GM19328 (cell line): ENCODE measurements around the gene ZNF782.
A peak's percentile ranks its signal among the peaks of the same experiment; 100 is the strongest.
"Not testable (repeated sequence)": the region's sequence is repeated elsewhere in the genome, so short reads cannot be mapped to it uniquely, and the experiment has no call there.

ENCODE experiments used
- ATAC-seq: cut with Tn5 transposase; IDR thresholded peaks from one replicate; pipeline ENCODE4 v1.9.1; 2021; ENCODE audit warnings: mild to moderate bottlenecking, moderate library complexity; ENCODE audit not compliant: unreplicated experiment

ZNF782 gene

GRCh38 chr9:96853781-96854650 lies at the start of gene ZNF782:
ZNF782 (minus strand) TSS chr9:96854514; CDS start chr9:96851961, 2,553 bp downstream.
- peak; percentile 82 for ATAC-seq

GRCh38 chr9:96900010-96900409 lies 45.7 kb upstream of the ZNF782 start:
- ATAC-seq = not testable (repeated sequence)

- no peak for ATAC-seq
Observed at GRCh38 chr9:96892131-96892530, 37.8 kb upstream of the ZNF782 start.

- ATAC-seq = no peak
Observed at GRCh38 chr9:96888591-96888990, 34.3 kb upstream of the ZNF782 start.

GRCh38 chr9:96885424-96885823 lies 31.1 kb upstream of the ZNF782 start:
- ATAC-seq = no peak

- ATAC-seq = no peak
Observed at GRCh38 chr9:96884443-96884842, 30.1 kb upstream of the ZNF782 start.

- ATAC-seq = no peak
Observed at GRCh38 chr9:96883922-96884321, 29.6 kb upstream of the ZNF782 start.

GRCh38 chr9:96877269-96877668 lies 23.0 kb upstream of the ZNF782 start:
- no peak for ATAC-seq

- ATAC-seq = peak; percentile 19
Observed at GRCh38 chr9:96875461-96876142, 21.3 kb upstream of the ZNF782 start.

GRCh38 chr9:96874947-96875460 lies 20.7 kb upstream of the ZNF782 start:
- ATAC-seq = peak; percentile 53

- ATAC-seq = no peak
Observed at GRCh38 chr9:96874201-96874785, 20.0 kb upstream of the ZNF782 start.

GRCh38 chr9:96871176-96871575 lies 16.9 kb upstream of the ZNF782 start:
- no peak for ATAC-seq

- ATAC-seq = no peak
Observed at GRCh38 chr9:96868709-96869108, 14.4 kb upstream of the ZNF782 start.

- ATAC-seq = no peak
Observed at GRCh38 chr9:96867079-96867804, 12.9 kb upstream of the ZNF782 start.

GRCh38 chr9:96865240-96865639 lies 10.9 kb upstream of the ZNF782 start:
- ATAC-seq = not testable (repeated sequence)

- ATAC-seq = no peak
Observed at GRCh38 chr9:96859461-96860198, 5.3 kb upstream of the ZNF782 start.

- ATAC-seq = no peak
Observed at GRCh38 chr9:96858670-96859069, 4.4 kb upstream of the ZNF782 start.

GRCh38 chr9:96858018-96858573 lies 3.8 kb upstream of the ZNF782 start:
- ATAC-seq = no peak

GRCh38 chr9:96856363-96857286 lies 2.3 kb upstream of the ZNF782 start:
- ATAC-seq = no peak
